RWPE2 (cell line): Measurements from ENCODE around the gene MCRIP2.

ENCODE experiments used
- ATAC-seq: fragments of 200-7000 bp; cut with Tn5 transposase; 3 replicates; pipeline ENCODE4 v1.9.1; 2021; ENCODE audit warnings: low read depth
- DNase-seq: peaks from one replicate; pipeline ENCODE4 v3.0.0-alpha.2; 2020; ENCODE audit warnings: low spot score
- H3K27ac ChIP-seq: fragments of 450-650 bp; 2 replicates; pipeline ENCODE4 v1.5.1; 2017; ENCODE audit warnings: mild to moderate bottlenecking; ENCODE audit not compliant: poor library complexity, severe bottlenecking
- H3K27me3 ChIP-seq: fragments of 250-450 bp; sonication (Bioruptor Pico); 2 replicates; pipeline ENCODE4 v1.5.1; 2021; ENCODE audit warnings: mild to moderate bottlenecking, moderate library complexity; ENCODE audit not compliant: insufficient read depth, poor library complexity, severe bottlenecking
- H3K36me3 ChIP-seq: fragments of 250-450 bp; sonication (Bioruptor Pico); 2 replicates; pipeline ENCODE4 v1.5.1; 2020; ENCODE audit warnings: low read depth, mild to moderate bottlenecking, moderate library complexity
- H3K4me1 ChIP-seq: fragments of 250-450 bp; sonication (Bioruptor Pico); 2 replicates; pipeline ENCODE4 v1.5.1; 2021; ENCODE audit warnings: mild to moderate bottlenecking, moderate library complexity; ENCODE audit not compliant: insufficient read depth, poor library complexity, severe bottlenecking
- H3K4me3 ChIP-seq: fragments of 250-450 bp; sonication (Bioruptor Pico); 2 replicates; pipeline ENCODE4 v1.5.1; 2021; ENCODE audit warnings: mild to moderate bottlenecking, moderate library complexity; ENCODE audit not compliant: severe bottlenecking
- H3K9me3 ChIP-seq: fragments of 250-450 bp; sonication (Bioruptor Pico); 2 replicates; pipeline ENCODE4 v1.5.1; 2021; ENCODE audit warnings: mild to moderate bottlenecking, moderate library complexity; ENCODE audit not compliant: severe bottlenecking
- TF ChIP-seq, protein P1 (sequence below): fragments of 450-650 bp; IDR thresholded peaks from one replicate; pipeline ENCODE4 v1.5.1; 2017; ENCODE audit warnings: mild to moderate bottlenecking, moderate library complexity; ENCODE audit not compliant: poor library complexity, severe bottlenecking

The MCRIP2 gene

DNA sequence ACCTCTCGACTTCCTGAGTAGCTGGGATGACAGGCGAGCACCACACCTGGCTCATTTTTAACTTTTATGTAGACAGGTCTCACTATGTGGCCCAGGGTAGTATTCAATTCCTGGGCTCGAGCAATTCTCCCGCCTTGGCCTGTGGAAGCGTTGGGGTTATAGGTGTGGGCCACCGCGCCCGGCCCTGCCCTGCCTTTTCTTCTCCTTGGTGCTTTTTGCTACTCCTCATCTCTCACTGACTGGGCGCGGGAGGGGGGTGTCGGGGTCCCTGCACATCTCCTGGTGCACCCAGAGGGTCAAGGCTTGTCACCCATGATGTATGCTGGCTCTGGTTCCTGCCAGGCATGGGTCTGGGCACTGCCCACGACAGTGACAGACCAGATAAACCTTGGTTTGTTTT lies 2.9 kb downstream of the MCRIP2 start:
- Histone ChIP-seq H3K4me1 (peaks cover 13% of the 10 kb centered on the region), H3K36me3 (no peaks in the 10 kb centered on the region), H3K4me3 (no peak overlapping the region), H3K27me3 (no peaks in the 10 kb centered on the region), H3K27ac (no peak overlapping the region), H3K9me3 (no peaks in the 10 kb centered on the region)
- ATAC-seq (no peak), DNase-seq (no peak)
- TF ChIP-seq, protein P1, sequence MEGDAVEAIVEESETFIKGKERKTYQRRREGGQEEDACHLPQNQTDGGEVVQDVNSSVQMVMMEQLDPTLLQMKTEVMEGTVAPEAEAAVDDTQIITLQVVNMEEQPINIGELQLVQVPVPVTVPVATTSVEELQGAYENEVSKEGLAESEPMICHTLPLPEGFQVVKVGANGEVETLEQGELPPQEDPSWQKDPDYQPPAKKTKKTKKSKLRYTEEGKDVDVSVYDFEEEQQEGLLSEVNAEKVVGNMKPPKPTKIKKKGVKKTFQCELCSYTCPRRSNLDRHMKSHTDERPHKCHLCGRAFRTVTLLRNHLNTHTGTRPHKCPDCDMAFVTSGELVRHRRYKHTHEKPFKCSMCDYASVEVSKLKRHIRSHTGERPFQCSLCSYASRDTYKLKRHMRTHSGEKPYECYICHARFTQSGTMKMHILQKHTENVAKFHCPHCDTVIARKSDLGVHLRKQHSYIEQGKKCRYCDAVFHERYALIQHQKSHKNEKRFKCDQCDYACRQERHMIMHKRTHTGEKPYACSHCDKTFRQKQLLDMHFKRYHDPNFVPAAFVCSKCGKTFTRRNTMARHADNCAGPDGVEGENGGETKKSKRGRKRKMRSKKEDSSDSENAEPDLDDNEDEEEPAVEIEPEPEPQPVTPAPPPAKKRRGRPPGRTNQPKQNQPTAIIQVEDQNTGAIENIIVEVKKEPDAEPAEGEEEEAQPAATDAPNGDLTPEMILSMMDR, result no peak

DNA sequence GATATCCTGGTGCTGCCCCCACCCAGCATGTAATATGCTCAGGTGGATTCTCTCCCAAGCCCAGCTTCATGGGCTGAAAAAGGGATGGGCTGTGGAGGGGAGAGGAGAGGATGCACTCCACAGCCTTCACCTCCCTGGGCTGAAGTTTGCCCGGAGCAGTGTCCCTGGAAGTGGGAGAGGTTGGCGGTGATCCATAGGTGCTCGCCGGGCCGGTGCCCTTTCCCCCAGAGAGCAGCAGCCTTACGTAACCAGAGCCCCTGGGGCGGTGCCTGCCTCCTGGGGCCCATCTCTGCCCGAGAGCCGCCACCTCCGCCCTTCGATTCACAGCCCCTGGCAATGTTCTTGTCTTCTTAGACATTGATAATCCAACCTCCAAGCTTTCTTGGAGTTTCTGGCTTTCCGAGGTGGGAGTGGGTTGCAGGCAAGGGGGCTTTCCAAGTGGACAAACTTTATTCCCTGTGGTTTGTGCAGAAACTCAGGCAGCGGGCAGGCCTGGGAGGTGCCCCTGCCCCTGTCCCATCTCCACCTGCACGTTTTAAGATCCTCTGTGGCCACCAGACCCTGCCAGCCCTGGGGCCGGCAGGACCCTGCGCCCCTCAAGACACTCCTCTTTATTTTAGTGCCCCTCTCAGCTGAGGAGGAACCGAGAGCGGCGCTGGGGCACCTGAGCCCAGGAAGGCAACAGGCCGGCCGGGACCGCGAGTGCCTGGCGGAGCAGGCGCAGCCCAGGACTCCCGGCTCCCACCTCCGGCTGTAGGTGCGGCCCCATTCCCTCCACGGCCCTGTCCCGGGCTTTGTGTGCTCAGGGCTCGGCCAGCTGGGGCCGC lies 4.4 kb downstream of the MCRIP2 start:
- DNase-seq (no peak), ATAC-seq (peak; percentile 2; the same call in 1 of the 3 replicates)
- TF ChIP-seq, protein P1, result no peak
- Histone ChIP-seq H3K27me3 (no peaks in the 10 kb centered on the region), H3K4me3 (no peak overlapping the region), H3K9me3 (no peaks in the 10 kb centered on the region), H3K4me1 (peaks cover 18% of the 10 kb centered on the region), H3K27ac (peak overlapping the region; percentile 5), H3K36me3 (0 out of 2 replicates have a peak, but pooled peaks cover 3% of the 10 kb centered on the region)

DNA sequence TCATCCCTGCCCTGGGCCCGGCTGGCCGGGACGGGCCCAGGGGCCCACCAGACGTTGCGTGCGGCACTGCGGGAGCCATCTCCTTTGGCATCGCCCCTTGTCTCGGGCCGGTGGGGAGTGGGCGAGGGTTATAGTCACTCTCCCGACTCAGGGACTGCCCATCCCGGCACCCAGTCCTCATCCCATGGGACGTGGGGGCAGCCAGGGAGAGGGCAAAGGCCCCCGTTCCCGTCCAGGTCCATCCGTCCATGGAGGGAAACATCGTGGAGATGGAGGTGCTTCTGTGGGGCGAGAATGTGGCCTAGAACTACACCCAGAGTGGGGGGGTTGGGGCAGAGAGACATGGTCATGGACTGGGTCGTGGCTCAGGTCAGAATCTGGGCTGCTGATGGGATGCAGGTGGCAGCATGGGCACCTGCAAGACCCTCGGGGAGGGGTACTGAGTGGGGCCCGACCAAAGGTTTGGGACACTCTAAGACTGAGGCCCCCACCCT lies 5.1 kb downstream of the MCRIP2 start:
- Histone ChIP-seq H3K9me3 (no peaks in the 10 kb centered on the region), H3K27me3 (no peaks in the 10 kb centered on the region), H3K36me3 (0 out of 2 replicates have a peak, but pooled peaks cover 3% of the 10 kb centered on the region), H3K4me3 (no peak overlapping the region), H3K27ac (peak overlapping the region; percentile 5), H3K4me1 (peaks cover 18% of the 10 kb centered on the region)
- TF ChIP-seq, protein P1, result no peak
- ATAC-seq, result no peak
- DNase-seq, result no peak

DNA sequence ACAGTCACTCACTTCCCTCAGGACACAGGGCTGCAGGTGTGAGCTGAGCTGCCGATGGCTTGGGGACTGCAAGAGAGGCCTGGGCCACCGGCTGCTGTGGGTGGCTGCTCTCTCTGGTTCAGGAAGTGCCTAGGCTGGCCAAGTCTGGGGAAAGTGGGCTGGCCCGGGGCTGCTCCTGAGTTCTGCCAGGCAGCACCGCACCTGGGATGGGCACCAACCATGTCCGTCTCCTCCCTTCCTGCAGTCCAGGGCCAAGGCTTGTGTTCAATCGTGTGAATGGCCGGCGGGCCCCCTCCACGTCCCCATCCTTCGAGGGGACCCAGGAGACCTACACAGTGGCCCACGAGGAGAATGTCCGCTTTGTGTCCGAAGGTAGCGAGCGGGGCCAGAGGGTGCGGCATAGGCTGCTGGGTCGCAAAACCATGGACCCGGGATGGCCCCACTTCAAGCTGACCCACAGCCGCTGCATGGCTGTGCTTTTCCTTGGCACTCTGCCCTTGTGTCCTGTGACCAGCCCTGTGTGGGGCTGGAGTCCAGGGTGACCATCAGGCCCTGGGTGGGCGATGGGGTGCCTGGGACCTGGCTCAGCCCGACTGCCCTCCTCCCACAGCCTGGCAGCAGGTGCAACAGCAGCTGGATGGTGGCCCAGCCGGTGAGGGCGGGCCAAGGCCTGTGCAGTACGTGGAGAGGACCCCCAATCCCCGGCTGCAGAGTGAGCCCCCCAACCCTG lies 5.7 kb downstream of the MCRIP2 start:
- H3K4me3 ChIP-seq, result no peak overlapping the region
- H3K36me3 ChIP-seq, result peaks cover 3% of the 10 kb centered on the region; the same call in 1 of the 2 replicates
- peak overlapping the region; percentile 79 for H3K27ac ChIP-seq
- TF ChIP-seq, protein P1, result no peak
- no peak for DNase-seq
- ATAC-seq, result no peak
- H3K9me3 ChIP-seq, result no peaks in the 10 kb centered on the region
- peaks cover 18% of the 10 kb centered on the region for H3K4me1 ChIP-seq
- no peaks in the 10 kb centered on the region for H3K27me3 ChIP-seq
